ENCODE results near the gene MMRN2.
"Not testable (repeated sequence)": the region's sequence is repeated elsewhere in the genome, so short reads cannot be mapped to it uniquely, and the experiment has no call there.

Gene MMRN2

GRCh38 chr10:86954681-86955500 is 2.5 kb downstream of the MMRN2 start:
- DNase-seq = no peak

DNA sequence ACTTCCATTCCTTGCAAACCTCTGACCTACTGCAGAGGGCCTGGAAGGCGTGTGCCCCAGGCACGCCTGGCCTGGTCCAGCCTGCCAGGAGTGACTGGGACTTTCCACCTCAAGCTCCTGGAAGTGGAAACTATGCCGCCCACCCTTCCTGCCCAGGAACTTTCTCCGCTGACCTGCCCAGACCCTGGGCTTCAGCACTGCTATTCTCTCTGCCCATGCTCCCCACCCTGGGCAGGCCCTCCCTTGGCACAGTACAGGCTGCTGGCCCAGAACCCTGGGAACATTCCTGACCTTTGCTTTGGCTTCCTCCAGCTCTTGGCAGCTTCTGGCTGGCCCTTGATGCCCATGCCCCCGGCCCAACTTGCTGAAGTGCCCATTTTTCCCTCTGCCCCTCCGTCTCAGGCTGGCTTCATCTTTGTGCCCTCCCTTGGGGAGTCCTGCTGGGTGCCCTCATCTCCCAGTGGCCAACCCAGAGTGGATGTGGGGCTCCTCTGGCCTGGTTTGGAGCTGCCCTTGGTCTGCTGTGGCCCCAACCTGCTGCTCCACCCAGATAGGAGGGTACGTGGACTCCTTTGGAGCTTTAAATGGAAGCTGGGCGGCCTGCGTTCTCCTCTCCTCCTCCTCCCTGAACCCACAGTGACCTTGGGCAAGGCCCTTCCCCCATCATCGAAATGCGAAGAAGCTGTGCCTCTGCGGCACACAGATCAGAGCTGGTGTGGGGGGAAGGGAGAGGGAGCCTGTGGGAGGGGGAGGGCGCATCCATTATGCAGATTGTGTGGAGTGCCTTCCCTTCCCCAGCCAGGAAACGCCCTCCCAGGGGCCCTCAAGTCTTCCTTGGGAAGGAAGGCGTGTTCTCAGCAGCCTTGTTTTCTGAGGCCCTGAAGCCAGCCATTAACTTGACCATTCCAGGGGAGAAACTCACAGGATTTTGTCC is 3.4 kb downstream of the MMRN2 start:
- peak; percentile 17 for DNase-seq

DNA sequence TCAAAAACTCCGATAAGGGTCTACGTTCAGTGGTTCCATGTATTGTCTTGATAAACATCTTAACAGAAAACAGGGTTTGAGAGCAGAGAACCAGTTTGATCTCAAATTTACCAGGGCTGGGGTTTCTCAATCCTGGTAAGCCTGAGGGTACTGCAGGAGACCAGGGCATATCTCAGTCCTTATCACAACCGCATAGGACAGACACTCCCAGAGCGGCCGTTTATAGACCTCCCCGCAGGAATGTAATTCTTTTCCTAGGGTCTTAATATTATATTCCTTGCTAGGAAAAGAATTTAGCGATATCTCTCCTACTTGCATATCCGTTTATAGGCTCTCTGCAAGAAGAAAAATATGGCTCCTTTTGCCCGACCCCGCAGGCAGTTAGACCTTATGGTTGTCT is 4.7 kb downstream of the MMRN2 start:
- not testable (repeated sequence) for DNase-seq

DNA sequence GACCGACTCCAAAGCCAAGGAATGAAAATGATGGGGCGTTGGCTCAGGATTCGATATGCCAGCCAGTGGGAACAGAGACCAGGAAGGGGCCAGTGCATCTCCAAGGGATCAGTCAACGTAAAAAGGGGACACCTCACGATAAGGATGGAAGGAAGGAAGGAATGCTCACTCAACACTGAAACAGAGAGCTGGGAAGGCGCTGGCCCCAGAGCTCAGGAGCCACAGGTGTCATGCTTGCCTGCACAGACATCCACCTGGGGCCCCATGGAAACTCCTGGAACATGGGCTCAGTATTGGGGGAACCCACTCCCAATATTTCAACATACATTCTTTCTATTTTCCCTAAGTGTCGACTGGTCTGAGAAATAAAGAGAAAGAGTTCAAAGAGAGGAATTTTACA is 5.3 kb downstream of the MMRN2 start:
- no peak for DNase-seq

DNA sequence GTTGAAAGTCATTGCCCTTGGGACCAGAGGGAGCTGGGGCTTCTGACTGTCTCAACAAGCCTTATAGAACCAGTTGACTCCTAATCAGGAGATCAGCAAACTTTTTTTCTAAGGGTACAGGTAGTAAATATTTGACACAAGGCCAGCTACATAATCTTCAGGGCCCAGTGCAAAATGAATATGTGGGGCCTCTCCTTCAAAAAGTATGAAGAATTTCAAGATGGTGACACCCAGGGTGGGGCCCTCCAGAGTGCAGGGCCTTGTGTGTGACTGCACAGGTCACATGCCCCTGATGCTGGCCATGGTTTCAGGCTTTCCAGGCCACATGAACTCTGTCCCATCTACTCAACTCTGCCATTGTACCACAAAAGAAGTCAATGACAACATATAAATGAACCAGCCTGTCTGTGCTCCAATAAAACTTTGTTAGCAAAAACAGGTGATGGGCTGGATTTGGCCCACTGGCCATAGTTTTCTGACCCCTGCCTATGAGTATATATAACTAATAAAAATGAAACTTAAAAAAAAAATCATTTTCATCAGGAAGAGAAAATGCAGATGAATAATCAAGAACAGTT is 6.1 kb downstream of the MMRN2 start:
- DNase-seq = no peak

GRCh38 chr10:86950349-86950748 is 7.1 kb downstream of the MMRN2 start:
- no peak for DNase-seq

GRCh38 chr10:86947806-86948205 is 9.6 kb downstream of the MMRN2 start:
- not testable (repeated sequence) for DNase-seq

GRCh38 chr10:86946213-86947155 is 10.9 kb downstream of the MMRN2 start:
- DNase-seq = no peak

- no peak for DNase-seq
Measured at GRCh38 chr10:86945361-86946212, 11.8 kb downstream of the MMRN2 start.

- no peak for DNase-seq
Measured at GRCh38 chr10:86944907-86945306, 12.5 kb downstream of the MMRN2 start.

GRCh38 chr10:86944471-86944870 is 12.9 kb downstream of the MMRN2 start:
- DNase-seq = no peak

DNA sequence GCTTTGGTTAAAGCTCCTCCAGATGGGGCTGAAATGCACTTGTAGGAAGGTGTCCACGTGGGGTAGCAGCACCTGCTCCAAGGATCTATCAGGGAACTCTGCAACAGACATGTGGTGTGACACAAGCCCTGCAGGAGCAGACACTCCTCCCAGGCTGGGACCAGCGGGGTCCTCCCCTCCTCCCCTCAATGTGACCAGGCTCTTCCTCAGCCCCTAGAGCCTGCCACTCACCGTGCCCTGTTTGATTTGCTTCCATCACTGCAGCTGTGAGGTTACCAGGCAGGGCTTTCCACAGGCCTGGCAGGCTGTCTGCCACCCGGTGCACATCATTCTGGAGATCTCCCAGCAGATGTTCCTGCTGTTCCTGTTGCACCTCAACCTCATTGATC is 13.4 kb downstream of the MMRN2 start:
- DNase-seq = no peak

DNA sequence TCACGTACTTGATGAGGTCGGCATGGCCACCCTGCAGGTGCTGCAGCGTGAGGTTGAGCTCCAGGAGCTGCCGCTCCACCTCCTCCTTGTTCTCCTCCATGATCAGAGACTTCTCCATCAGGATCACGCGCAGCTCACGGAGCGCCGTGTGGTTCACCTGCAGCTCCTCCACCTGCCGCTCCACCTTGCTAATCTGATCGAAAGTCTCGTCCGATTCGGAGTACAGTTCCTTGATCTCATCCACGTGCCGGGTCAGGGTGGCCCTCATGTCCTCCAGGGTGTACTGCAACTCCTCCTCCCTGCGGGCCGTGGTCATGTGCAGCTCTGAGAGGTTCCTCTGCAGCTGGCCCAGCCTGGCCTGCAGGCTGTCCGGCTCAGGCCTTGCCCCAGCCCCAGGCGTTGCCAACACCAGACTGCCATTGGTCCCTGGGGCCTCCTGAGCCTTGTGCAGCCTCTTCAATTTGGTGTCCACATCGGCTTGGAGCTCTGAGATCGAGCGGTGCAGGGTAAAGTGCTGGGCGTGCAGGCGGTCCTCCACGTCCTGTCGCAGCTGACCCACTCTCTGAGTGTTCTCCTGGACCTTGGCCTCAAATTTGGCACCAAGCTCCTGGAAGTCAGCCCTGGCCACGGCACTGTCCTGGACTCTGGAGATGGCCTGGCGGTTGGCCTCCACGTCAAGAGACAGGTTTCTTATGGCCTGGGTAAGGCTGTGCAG is 13.9 kb downstream of the MMRN2 start:
- no peak for DNase-seq

DNA sequence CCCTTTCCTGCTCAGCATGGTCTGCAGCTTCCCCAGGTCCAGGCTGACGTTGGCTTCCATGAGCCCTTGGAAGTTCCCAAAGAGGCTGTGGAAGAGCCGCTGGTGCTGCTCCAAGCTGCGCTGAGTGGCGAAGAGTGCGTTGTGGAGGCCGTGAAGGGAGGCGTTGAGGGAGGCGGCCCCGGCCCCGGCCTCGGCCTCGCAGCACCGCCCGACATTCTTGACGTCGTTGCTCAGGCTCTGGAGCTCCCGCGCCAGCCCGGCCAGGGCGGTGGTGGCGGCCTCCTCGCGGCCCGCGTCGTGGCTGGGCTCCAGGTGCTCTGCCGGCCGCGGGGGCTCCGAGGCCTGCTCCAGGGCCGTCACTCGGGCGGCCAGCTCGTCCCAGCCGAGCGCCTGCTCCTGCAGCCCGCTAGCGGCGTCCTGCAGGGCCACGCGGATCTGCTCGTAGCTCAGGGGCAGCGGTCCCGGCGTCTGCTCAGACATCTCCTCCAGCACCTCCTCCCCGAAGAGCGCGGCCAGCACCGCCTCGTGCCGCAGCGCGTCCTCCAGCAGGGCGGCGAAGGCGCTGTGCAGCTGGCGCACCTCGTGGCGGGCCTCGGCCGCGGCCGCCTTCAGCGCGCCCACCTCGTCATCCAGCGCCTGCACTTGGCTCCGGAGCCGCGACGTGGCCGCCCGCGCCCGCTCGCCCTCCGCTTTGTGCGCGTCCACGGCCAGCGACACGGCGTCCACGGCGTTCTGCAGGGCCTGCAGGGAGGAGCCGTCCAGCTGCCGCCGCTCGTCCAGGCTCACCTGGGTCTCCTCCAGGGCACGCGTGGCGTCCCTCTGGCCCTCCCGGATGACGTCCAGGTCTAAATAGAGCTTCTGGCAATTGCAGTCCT is 14.7 kb downstream of the MMRN2 start:
- DNase-seq = no peak

DNA sequence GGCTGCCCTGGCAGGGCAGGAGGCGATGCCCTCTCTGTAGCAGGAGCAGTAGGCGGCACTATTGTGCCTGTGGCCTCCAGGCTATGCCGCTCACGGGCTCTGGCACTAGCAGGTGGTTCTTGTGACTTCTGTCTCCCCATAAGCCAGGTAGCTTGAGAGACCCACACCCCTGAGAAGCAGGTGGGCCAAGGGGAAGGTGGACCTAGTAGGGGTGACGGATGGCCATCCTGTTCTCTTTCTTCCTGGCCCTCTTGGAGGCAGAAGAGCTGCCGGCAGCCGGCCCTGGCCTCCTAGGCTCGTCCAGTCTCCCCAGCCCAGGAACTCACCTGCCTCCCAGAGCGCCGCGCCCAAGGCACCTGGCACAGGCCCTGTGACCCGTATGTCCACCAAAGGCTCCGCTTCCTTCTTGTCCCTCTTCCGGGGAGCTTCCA is 15.4 kb downstream of the MMRN2 start:
- DNase-seq = no peak

DNA sequence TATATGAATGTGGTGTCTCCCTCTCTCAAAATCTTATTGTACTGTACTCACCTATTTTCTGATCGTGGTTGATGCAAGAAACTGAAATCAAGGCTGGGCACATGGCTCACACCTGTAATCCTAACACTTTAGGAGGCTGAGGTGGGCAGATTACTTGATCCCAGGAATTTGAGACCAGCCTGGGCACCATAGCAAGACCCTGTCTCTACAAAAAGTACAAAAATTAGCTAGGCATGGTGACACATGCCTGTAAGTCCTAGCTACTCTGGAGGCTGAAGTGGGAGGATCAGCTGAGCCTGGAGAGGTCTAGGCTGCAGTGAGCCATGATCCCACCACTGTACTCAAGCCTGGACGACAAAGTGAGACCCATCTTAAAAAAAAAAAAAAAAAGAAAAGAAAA is 16.0 kb downstream of the MMRN2 start:
- no peak for DNase-seq

GRCh38 chr10:86940677-86941076 is 16.7 kb downstream of the MMRN2 start:
- DNase-seq = no peak

- DNase-seq = not testable (repeated sequence)
Measured at GRCh38 chr10:86940076-86940475, 17.3 kb downstream of the MMRN2 start.

DNA sequence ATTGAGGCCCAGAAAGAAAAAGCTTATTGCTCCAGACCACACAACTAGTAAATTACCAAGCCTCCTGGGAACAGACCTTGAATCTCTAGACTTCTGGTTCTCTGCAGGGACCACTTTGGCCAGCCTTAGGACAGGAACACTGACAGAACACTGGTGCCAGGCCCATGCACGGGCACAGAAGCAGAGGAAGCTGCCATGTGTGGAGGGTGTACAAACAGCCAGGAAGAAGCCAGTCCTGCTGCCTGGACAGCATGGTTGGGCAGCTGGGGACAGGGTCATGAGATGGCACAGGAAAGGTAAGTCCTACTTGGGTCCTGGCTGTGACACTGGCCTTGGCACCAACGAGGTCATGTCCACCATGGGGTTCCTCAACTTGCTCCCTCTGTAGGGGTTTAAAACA is 19.2 kb downstream of the MMRN2 start:
- no peak for DNase-seq

All from midbrain (tissue), 1 donor.